Measurements from ENCODE around the gene DBF4B. TPM values are rescaled to one million over a fixed set of nuclear protein-coding genes. Genes with fewer than 3 reads are reported as not detected.

The DBF4B gene
- total and polyA plus RNA-seq, 2 of the 13 experiments (the other 11 are each of a cell fraction or from before 2014, with no cell fraction given): 11.7 to 13.2 TPM

- TF ChIP-seq HINFP (CRISPR knock-in tag; IDR thresholded peaks at IDR 0.05; ENCODE audit: low read depth) (peak; percentile 75; the same call in 1 of the 2 replicates), MXD3 (CRISPR knock-in tag; IDR thresholded peaks at IDR 0.05) (0 out of 2 replicates have a peak, but pooled peaks have one; percentile 45), HNRNPLL (IDR thresholded peaks at IDR 0.05; ENCODE audit: low read depth, low read length, poor library complexity, severe bottlenecking) (no peak), ZNF274 (CRISPR knock-in tag; IDR thresholded peaks at IDR 0.05) (peak; percentile 50; the same call in 1 of the 2 replicates), IKZF1 (IDR thresholded peaks at IDR 0.05) (no peak), ZNF44 (CRISPR knock-in tag; IDR thresholded peaks at IDR 0.05) (no peak), PAF1 (CRISPR knock-in tag; IDR thresholded peaks at IDR 0.05) (no peak), ZFP82 (CRISPR knock-in tag; IDR thresholded peaks at IDR 0.05; ENCODE audit: borderline replicate concordance) (no peak), ZNF761 (CRISPR knock-in tag; conservative IDR thresholded peaks at IDR 0.05) (no peak), ZBTB2 (CRISPR knock-in tag; IDR thresholded peaks at IDR 0.05; ENCODE audit: low read depth) (peak; percentile 71; the same call in 1 of the 2 replicates), ATM (IDR thresholded peaks at IDR 0.05; ENCODE audit: borderline replicate concordance) (no peak), REPIN1 (CRISPR knock-in tag; IDR thresholded peaks at IDR 0.05; ENCODE audit: borderline replicate concordance, low read depth) (peak; percentile 65; the same call in 1 of the 2 replicates), ZKSCAN1 (IDR thresholded peaks at IDR 0.05; ENCODE audit: low read length) (no peak), RFX1 (IDR thresholded peaks at IDR 0.05) (no peak), ZHX1 (CRISPR knock-in tag; IDR thresholded peaks at IDR 0.05; ENCODE audit: low read depth) (0 out of 2 replicates have a peak, but pooled peaks have one; percentile 66), KDM1A (CRISPR knock-in tag; IDR thresholded peaks at IDR 0.05) (no peak), ZNF253 (CRISPR knock-in tag; IDR thresholded peaks at IDR 0.05; ENCODE audit: borderline replicate concordance) (no peak; the same call in 1 of the 2 replicates), HCFC1 (IDR thresholded peaks at IDR 0.05; ENCODE audit: low read depth, low read length) (no peak; the same call in none of the 2 replicates), ZNF234 (CRISPR knock-in tag; conservative IDR thresholded peaks at IDR 0.05) (no peak), MYPOP (CRISPR knock-in tag; IDR thresholded peaks at IDR 0.05) (0 out of 2 replicates have a peak, but pooled peaks have one; percentile 42), DDIT3 (CRISPR knock-in tag; IDR thresholded peaks at IDR 0.05) (no peak), XRCC5 (optimal IDR thresholded peaks at IDR 0.05; ENCODE audit: low read length) (no peak)
Measured at GRCh38 chr17:44708401-44709263, at the start of gene DBF4B (continued).

Data from HepG2 (cell line).